HG03095 (cell line): Measurements from ENCODE around the gene GEMIN8.

Experiments used
- ATAC-seq: cut with Tn5 transposase; IDR thresholded peaks from one replicate; pipeline ENCODE4 v1.9.1; 2021; ENCODE audit warnings: moderate library complexity; ENCODE audit not compliant: unreplicated experiment

The GEMIN8 gene

DNA sequence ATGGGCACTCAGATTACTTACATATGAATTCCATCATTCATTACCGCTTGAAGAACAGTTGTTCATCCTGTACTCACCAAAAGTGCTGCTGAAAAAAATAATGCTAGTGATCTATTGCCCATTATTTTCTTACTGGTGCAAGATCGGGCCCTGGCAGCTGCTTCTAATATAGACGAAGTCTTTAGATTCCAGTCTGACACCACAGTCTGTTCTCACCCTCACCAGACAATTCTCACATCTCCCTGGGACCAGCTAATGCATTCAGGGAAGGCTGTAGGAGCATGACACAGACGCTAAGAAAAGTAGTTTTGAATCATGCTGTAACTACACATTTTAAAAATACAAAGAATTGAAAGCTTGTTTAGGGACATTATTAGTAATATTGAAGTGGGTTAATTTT, 13.8 kb downstream of the GEMIN8 start:
- ATAC-seq, result no peak

DNA sequence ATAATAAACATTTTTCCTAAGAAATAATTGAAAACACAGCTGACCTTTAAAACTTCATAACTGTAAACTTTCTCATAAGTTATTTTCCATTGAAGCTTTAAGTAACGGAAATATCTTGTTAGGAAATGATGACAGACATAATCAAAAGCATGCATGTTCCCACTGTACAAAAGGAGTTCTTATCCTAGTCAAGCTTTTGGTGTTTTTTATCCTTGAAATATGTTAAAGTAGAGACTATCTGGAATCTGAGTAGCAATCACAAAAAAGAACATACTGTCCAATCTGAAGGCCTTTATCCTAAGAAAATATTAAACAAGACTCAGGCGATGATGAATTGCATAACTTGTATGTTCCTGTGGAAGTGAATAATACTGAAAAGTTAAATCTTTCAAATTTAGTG, 14.4 kb downstream of the GEMIN8 start:
- ATAC-seq, result no peak

DNA sequence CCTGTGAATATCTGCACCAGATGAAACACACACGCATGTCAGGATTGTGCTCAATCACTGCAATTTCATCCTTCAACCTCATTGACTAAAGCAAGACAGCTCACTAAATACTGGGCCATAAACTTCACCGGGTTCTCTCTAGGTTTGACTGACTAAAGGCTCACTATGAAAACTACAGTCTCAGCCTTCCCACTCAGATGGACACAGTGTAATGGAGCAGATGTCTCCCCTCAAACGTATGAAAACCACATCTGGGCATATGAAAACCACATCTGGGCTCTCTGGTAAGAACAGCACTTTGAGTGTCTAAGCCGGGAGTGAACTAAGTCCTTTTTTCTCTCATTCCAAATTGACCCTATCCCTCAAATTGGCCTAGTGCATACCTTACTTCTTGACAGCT, 15.2 kb downstream of the GEMIN8 start:
- no peak for ATAC-seq

DNA sequence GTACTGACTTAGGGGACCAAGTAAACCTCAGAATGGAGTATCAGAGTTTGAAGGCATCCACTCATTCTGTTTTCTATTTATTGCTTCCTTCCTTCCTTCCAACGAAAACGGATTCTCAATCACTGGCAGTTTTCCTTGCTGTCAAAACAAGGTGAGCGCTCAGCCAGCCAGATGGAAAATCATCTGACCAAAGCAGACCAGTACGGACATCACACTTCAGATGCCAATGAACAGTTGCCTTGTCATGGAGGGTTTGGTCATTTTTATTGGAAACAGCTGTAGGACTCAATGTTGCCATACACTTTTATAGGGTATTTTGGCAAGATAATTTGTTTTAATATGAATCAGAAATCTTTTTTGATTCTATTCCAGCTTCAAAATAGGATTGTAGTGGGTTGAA, 16.6 kb downstream of the GEMIN8 start:
- ATAC-seq, result no peak

DNA sequence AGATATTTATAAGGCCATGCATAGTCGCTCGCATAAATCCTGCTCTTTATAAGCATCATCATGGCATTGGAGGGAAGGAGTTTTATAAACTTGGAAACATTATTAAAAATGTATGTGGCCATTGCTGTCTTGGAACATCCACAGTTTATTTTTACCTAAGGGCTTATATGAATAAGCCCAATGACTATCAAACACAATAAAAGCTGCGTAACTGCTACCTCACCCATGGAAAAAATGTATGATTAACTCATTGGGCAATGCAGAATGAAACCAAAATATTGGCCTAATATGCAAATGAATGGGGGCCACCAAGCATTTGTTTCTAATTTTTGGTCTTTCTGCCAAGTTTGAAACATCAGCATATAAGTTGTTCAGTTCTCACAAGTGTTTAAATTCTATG, 19.1 kb downstream of the GEMIN8 start:
- ATAC-seq, result no peak

DNA sequence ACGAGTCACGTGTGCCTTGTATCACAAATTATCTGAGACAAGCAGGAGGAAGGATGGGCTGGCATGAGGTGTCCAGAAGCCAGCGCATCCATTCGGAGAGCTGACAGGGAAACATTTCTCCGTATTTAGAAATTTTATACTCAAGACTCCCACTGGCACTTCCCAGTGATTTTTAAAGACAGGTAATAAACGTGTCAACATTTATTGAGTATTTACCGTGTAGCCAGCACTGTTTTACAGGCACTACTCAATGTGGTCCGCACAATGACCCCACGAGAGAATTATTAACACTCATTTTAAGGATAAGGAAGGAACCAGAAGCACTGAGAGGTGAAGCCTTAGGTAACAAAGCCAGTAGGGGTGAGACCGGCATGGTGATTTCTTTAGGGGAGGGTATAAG, 23.2 kb downstream of the GEMIN8 start:
- no peak for ATAC-seq

DNA sequence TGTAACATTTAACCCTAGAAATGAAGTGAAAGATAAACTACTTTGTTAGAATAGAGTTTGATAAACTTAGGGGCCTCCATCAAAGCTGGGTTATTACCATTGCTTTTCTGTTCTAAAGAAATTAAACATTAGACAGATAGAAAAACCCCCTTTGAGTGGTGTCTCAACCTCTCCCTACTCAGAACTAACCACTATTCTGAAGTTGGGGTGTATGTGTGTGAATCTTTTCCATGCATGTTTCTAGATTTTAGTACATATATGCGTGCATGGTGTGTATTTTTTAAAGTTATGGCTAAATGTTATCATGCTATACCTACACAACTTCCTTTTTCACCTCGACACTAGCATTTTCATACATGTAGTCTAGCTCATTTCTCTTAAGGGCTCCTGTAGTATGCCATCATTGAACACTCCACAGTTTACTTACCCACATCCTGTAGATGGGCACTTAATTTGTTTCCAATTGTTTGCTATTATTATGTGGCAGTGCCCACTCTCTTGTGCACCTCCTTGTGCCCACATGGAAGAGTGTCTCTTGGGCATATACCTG, 25.7 kb downstream of the GEMIN8 start:
- no peak for ATAC-seq

DNA sequence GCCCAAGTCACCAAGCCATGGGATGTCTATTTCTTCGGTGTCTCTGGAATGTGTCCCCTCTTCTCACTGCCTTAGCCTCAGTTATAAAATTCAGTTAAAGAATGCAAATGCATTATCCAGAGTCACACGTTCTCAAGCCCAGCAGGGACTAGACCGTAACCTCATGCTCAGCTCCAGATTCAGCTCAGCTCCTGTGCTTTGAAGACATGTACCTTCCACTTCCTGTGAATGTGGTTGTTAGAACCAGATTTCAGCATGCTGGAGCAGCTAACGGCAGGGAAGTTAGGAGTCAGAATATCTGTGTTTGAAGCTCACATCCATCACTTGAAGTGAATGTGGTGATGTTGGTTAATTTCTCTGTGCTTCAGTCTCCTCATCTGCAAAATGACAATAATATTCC, 26.7 kb downstream of the GEMIN8 start:
- ATAC-seq, result no peak

DNA sequence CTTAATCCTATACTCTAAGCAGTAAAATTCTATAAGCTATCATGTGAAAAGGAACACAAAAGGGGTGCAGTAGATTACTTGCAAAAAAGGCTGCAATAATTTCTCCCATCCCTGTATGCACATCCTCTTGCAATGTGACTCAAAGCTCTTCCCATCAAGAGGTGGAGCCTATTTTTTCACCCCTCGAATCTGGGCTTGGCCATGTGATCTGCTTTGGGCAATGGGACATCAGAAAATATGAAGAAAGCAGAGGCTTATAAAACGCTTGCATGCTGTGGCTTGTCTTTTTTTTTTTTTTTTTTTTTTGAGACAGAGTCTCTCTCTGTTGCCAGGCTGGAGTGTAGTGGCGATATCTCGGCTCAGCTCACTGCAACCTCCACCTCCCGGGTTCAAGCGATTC, 33.0 kb downstream of the GEMIN8 start:
- ATAC-seq, result no peak

DNA sequence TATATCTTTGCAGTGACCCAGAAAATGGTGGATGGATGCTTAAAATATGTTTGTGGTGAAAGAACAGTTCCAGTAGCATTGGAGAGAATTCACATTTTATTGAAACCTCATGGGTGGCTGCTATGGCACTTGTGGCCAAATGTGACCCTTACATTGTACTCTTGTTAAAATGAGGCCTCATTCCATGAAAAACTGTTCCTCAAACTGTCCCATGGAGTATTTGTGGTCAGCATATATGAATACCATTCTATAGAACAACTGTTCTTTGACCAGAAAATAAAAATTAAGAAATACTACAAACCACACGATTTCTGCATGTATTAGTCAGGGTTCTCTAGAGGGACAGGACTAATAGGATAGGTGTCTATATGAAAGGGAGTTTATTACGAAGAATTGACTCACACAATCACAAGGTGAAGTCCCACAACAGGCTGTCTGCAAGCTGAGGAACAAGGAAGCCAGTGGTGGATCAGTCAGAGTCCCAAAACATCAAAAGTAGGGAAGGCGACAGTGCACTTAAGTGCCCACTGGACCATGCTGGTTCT, 35.1 kb downstream of the GEMIN8 start:
- no peak for ATAC-seq

DNA sequence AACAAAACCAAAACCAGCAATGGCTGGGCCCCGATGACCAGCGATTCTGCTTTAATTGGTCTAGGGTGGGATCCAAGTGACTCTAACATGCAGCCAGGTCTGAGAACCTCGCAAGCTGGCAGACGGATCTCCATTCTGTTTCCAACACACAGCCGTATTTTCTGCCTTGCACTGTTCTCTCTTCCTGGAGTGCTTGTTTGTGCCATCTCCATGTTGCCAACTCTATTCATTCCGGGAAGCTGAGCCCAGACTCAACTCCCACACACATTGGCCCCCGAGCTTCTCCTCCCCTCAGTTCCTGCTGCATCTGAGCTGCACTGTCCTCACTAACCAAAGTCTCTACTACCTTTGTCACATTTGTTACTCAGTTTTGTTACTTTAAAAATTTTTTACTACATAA, 35.6 kb downstream of the GEMIN8 start:
- no peak for ATAC-seq

DNA sequence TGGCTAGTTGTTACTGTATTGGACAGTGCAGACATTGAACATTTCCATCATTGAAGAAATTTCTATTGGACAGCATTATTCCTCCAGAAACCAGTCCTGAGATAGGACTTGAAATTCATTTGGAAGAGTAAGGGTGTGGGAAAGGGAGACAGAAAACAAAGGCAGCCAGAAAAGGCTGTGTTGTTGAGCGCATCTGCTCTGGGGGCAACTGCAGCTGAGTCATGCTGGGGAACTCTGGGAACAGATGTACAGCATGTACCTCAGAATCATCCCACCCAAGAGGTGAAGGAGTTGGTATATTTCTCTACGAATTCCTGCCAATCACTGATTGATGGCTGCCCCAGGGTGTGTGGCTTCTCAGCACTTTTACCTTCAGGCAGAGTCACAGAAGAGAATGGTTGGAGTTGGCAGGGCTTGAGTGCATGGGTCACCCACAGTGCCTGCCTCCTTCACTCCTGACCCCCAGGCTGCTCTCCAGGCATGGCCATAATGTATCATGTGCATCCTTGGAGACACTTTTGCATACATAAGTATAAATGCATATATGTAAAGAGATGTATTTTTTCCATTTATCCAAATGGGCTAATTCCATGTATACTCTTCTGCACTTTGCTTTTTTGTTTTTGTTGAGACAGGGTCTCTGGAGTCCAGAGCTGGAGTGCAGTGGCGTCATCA, 39.4 kb downstream of the GEMIN8 start:
- ATAC-seq, result no peak

DNA sequence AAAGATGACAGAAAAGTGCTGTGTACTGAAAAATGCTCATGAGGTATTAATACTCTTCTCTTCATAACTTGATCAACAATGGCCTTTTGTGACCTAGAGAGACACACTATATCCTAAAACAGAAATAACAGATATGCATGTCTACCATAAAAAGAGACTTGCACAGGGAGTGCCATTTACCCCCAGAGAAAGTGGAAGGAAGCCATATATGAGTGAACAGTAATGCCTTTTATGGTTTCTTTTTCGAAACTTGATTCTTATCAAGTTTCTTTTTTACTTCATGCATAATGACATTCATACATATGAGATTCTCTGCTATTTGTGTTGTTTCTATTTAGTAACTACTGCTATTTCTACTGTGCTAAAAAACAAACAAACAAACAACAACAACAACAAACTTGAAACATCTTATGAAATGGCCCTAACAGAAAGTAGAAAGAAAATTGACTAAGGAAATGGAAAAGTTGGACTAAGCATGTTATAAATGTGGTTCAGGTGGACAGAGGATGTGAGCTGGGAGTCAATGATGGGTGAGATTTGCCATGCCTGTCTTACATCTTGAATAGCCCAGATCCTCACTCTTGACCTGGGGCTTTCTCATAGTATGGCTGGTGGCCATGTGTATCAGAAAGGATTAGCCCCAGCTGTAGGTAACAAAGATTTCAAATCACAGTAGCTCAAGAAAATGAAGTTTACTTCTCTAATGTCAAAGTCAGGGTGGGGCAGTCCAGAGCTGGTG, 43.8 kb downstream of the GEMIN8 start:
- peak; percentile 66 for ATAC-seq

DNA sequence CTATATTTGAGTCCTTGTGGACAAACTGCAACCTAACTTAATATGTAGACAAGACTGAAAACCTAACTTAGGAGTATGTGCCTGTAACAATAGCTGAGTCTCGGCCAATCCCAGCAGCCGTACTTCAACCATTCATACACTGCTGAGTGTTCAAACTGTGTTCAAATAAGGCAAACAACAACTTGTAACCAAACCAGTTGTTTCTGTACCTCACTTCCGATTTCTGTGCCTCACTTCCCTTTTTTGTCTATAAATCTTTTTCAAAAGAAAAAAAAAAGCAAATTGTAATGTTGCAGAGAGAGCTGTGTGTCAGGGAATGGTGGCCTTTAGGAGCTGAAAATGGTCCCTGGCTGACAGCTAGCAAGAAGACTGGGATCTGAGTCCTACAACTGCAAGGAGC, 46.0 kb downstream of the GEMIN8 start:
- no peak for ATAC-seq

DNA sequence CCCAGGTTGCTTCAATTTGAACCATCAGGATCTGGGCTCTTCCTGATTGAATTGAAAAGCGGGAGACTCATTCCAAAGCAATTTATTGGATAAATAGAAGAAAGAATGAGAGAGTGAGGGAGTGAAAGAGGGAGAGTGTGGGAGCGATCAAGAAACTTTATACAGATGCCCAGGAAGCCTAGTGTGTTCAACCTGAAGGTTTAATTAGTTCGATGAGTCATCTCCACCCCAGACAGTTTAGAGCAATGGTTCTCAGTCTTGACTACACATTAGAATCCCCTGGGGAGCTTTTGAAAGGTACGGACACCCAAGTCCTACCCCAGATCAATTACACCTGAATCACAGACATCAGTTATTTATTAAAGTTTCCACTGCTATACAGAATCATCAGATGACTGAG, 61.5 kb downstream of the GEMIN8 start:
- no peak for ATAC-seq

DNA sequence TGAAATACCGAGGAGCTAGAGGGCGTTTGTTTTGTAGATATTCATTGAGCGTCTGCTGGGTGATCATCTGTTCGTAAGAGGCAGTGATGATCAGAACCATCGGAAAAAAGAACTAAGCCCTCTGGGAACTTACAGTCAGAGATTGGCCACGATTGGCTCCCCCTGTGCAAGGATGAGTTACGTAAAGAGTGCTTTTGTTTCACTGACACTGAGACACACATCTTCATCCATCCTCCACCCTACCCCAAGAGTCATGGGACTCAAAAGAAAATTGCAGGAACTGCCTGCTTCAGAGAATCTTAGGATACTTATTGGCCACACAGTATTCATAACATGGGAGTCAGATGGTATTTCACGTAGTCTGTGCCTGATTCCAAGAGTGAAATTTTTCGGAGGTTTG, 62.1 kb downstream of the GEMIN8 start:
- no peak for ATAC-seq

DNA sequence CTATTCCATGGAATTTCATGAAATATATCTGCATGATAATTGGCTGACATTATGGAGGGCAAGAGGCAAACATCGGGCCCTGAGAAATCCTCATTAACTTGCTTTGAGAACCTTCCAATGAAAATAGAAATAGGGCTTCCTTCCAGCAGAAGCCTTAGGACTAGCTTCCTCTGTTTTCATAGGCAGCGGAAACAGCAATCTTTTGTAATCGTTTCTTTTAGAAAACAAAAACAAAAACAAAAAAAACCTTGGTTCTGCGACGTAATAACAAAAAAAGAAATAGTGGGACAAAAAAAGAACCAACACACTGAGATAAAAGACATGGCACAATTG, 62.9 kb downstream of the GEMIN8 start:
- no peak for ATAC-seq

DNA sequence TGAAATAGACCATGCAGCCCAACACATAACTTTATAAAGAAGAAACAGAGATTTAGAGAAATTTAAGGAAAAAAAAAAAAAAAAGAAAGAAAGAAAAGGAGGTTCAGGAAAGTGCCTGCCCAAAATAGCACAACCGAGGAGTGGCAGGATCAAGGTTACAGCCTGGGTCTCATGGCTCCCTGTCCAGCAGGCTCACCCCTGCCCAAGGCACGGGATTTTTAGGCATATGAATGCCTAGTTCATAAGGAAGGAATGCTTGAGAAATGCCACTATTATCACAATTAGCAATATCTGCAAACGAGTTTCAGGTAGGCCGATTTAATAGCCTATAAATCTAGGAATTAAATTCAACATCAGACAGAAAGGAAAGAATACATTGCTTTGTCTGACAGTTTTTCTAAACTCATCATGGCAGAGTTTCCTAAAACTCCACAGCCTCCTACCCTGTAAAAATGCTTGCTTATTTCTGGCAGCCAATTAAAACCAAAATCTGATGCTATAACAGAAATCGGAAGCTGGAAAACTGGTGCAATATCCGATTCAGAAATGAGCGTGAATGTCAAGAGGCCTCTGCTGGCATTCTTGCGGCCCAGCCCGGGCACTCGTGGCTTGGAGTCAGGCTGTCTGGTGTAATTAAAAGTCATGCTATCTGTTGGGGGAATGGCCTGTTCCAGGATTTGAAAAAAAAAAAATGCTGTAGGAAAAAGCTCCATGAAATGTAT, 63.5 kb downstream of the GEMIN8 start:
- ATAC-seq, result no peak

DNA sequence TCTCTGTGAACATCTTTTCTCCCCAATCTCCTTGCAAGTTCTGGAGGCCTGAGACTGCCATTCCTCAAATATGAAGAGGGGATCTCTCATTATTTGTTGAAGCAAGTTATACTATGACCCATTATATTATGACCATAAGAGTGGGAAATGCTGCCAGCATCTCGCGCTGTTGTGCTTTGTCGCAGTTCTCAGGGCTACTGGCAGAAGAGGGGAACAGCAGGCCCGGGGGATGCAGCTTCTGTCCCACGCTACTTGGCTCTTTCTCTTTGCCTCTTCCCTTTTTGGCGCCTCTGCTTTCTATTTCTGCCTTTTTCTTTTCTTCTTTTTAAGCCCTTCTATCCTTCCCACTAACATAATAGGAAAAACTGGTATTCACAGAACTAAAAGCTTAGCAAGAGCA, 64.2 kb downstream of the GEMIN8 start:
- ATAC-seq, result no peak

DNA sequence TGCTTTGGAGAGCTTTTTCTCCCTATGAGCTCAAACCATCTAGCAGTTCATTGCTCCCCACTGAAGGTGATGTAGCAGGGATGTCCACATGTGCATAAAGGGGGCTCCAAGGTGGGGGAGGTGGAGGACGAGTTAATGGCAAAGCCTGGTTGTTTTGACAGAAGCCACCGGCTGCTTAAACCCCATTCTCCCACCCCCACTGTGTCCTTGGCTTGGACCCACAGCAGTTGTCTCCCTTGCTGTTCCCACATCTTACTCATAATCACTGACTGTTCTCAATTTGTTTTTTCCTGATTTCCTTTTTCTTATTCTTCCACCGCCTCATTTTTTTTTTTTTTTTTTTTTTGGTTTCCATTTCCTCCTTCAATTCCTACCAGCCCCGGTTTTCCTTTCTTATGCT, 72.7 kb downstream of the GEMIN8 start:
- no peak for ATAC-seq
